HEK293T (cell line): ENCODE data around the gene STX4.

ENCODE experiments used
- CTCF ChIA-PET: fragments of 350-600 bp; formaldehyde crosslinking; extraction: SDS; loops from one replicate; lab custom pipeline; 2021; ENCODE audit warnings: antibody characterized with exemption, inconsistent platforms; lab: Yijun Ruan, JAX
- POLR2A ChIA-PET: fragments of 350-600 bp; formaldehyde crosslinking; extraction: SDS; loops from one replicate; lab custom pipeline; 2020; ENCODE audit warnings: antibody characterized with exemption, inconsistent platforms; lab: Yijun Ruan, JAX
- DNase-seq: peaks from one replicate; pipeline ENCODE4 v3.0.0; 2012; ENCODE audit warnings: mixed read lengths; ENCODE audit errors: extremely low spot score
- ARNT ChIP-seq: fragments of 450-650 bp; IDR thresholded peaks from 2 replicates; pipeline ENCODE4 v1.6.1; 2017; ENCODE audit warnings: mild to moderate bottlenecking
- BHLHE40 ChIP-seq: fragments of 450-650 bp; IDR thresholded peaks from 2 replicates; pipeline ENCODE4 v1.6.1; 2016; ENCODE audit warnings: mild to moderate bottlenecking, moderate library complexity, borderline replicate concordance
- CTBP1 ChIP-seq: fragments of 450-650 bp; IDR thresholded peaks from 2 replicates; pipeline ENCODE4 v1.6.1; 2016; ENCODE audit warnings: borderline replicate concordance
- ELF4 ChIP-seq: fragments of 450-650 bp; IDR thresholded peaks from 2 replicates; pipeline ENCODE4 v1.6.1; 2017; ENCODE audit warnings: antibody characterized with exemption
- FOXA1 ChIP-seq: fragments of 450-650 bp; IDR thresholded peaks from 2 replicates; pipeline ENCODE4 v1.6.1; 2016; ENCODE audit warnings: mild to moderate bottlenecking
- FOXK2 ChIP-seq: fragments of 450-650 bp; IDR thresholded peaks from 2 replicates; pipeline ENCODE4 v1.6.1; 2016; ENCODE audit warnings: mild to moderate bottlenecking
- FOXM1 ChIP-seq: fragments of 450-650 bp; IDR thresholded peaks from 2 replicates; pipeline ENCODE4 v1.6.1; 2017; ENCODE audit warnings: mild to moderate bottlenecking, borderline replicate concordance
- HDGF ChIP-seq: fragments of 450-650 bp; IDR thresholded peaks from 2 replicates; pipeline ENCODE4 v1.6.1; 2017; ENCODE audit warnings: antibody characterized with exemption, borderline replicate concordance
- L3MBTL2 ChIP-seq: fragments of 450-650 bp; conservative IDR thresholded peaks from 2 replicates; pipeline ENCODE4 v1.6.1; 2016; ENCODE audit warnings: mild to moderate bottlenecking
- LEF1 ChIP-seq: fragments of 450-650 bp; IDR thresholded peaks from 2 replicates; pipeline ENCODE4 v1.6.1; 2017; ENCODE audit warnings: mild to moderate bottlenecking, borderline replicate concordance
- NFRKB ChIP-seq: fragments of 450-650 bp; IDR thresholded peaks from 2 replicates; pipeline ENCODE4 v1.6.1; 2016; ENCODE audit warnings: mild to moderate bottlenecking, moderate library complexity
- SP1 ChIP-seq: fragments of 450-650 bp; IDR thresholded peaks from 2 replicates; pipeline ENCODE4 v1.6.1; 2017
- SUZ12 ChIP-seq: fragments of 450-650 bp; IDR thresholded peaks from 2 replicates; pipeline ENCODE4 v1.6.1; 2016; ENCODE audit warnings: mild to moderate bottlenecking
- TARDBP ChIP-seq: fragments of 450-650 bp; IDR thresholded peaks from 2 replicates; pipeline ENCODE4 v1.6.1; 2016
- ZNF384 ChIP-seq: fragments of 450-650 bp; IDR thresholded peaks from 2 replicates; pipeline ENCODE4 v1.6.1; 2016
- TF ChIP-seq, protein P1 (sequence below): fragments of 450-650 bp; IDR thresholded peaks from 2 replicates; pipeline ENCODE4 v1.6.1; 2016

STX4 gene

DNA sequence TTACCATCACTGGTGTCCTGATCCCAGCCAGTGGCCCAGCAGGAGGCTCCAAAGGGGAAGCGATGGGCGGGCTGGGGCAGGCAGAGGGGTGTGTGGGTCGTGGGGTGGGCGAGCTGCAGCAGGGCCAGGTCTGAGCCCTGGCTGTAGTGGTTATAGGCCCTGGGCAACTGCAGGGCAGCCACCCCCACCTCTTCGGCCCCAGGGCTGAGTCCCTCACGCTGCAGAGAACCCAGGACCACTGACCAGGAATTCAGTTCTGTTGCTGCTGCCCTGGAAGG lies 53.2 kb downstream of the STX4 start:
- CTCF ChIA-PET, result no interaction called here
- no peak for TF ChIP-seq HDGF
- TF ChIP-seq L3MBTL2, result no peak
- no peak for TF ChIP-seq SP1
- TF ChIP-seq, protein P1, sequence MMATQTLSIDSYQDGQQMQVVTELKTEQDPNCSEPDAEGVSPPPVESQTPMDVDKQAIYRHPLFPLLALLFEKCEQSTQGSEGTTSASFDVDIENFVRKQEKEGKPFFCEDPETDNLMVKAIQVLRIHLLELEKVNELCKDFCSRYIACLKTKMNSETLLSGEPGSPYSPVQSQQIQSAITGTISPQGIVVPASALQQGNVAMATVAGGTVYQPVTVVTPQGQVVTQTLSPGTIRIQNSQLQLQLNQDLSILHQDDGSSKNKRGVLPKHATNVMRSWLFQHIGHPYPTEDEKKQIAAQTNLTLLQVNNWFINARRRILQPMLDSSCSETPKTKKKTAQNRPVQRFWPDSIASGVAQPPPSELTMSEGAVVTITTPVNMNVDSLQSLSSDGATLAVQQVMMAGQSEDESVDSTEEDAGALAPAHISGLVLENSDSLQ, result no peak
- no peak for TF ChIP-seq ZNF384
- POLR2A ChIA-PET, result interaction anchor here (1.1 to 3.2 kb wide), 2 partner anchors 9 to 12 kb away, joined by 4 to 23 read pairs; partner anchors contain the start of genes ZNF646 and ZNF668
- no peak for DNase-seq

GRCh38 chr16:31087481-31087880 lies 54.1 kb downstream of the STX4 start:
- POLR2A ChIA-PET, result no interaction called here

DNA sequence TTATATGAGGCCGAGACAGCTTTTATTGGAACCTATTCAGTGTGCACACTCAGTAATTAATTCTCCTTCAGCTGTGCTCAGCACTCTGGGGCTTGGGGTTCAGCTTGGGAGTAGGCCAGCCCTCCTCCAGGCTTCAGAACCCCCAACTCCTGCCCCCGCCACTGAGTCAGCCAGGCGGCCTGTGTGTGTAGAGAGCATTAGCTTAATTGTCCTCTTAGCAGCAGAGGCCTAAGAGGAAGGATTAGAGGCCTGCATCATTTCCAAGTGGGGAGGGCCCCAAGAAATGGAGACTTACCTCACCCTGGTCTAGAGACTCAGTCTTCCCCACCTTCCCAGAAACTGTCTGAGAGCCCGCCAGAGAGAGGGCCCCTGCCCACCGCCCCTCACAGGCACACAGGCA lies 54.6 kb downstream of the STX4 start:
- no peak for DNase-seq
- CTCF ChIA-PET, result no interaction called here
- no peak for TF ChIP-seq ELF4
- no peak for TF ChIP-seq BHLHE40
- TF ChIP-seq, protein P1, result no peak
- TF ChIP-seq FOXA1, result no peak
- no peak for TF ChIP-seq SP1
- no peak for TF ChIP-seq HDGF
- TF ChIP-seq NFRKB, result no peak
- no peak for TF ChIP-seq LEF1
- TF ChIP-seq L3MBTL2, result no peak
- no peak for TF ChIP-seq CTBP1
- no peak for TF ChIP-seq ARNT
- TF ChIP-seq TARDBP, result no peak
- no peak for TF ChIP-seq FOXK2
- no peak for TF ChIP-seq SUZ12
- no peak for TF ChIP-seq FOXM1
- TF ChIP-seq ZNF384, result no peak
- POLR2A ChIA-PET, result no interaction called here

More at GRCh38 chr16:31087481-31087880, 54.1 kb downstream of the STX4 start:
- TF ChIP-seq FOXM1 (no peak), BHLHE40 (no peak), SUZ12 (no peak), ARNT (no peak), HDGF (no peak), FOXK2 (no peak), L3MBTL2 (no peak), ELF4 (no peak), FOXA1 (no peak), NFRKB (no peak), SP1 (no peak), ZNF384 (no peak), LEF1 (no peak)
- TF ChIP-seq, protein P1, result no peak
- CTCF ChIA-PET, result no interaction called here
- DNase-seq, result no peak

GRCh38 chr16:31088459-31089183 lies 55.3 kb downstream of the STX4 start, which contains the start of gene PRSS53:
Gene PRSS53, minus strand, starts transcription at chr16:31088943. Its CDS starts 134 bp downstream, at chr16:31088809.
- TF ChIP-seq ELF4, result no peak
- TF ChIP-seq CTBP1, result no peak
- no peak for TF ChIP-seq SP1
- no peak for TF ChIP-seq TARDBP
- TF ChIP-seq, protein P1, result no peak
- TF ChIP-seq FOXM1, result no peak
- TF ChIP-seq NFRKB, result no peak
- no peak for TF ChIP-seq BHLHE40
- ChIA-PET CTCF (no interaction called here), POLR2A (interaction anchor here (1.1 to 1.4 kb wide), 2 partner anchors 13 to 15 kb away, joined by 3 read pairs; partner anchors contain the start of genes ZNF646 and ZNF668)
- no peak for DNase-seq

- no peak for DNase-seq
- CTCF ChIA-PET, result interaction anchor here (0.7 kb wide), 1 partner anchor 105 kb away, joined by 3 read pairs; no protein-coding TSS in a partner anchor
- POLR2A ChIA-PET, result interaction anchor here (1.1 to 1.4 kb wide), 2 partner anchors 13 to 15 kb away, joined by 3 read pairs; partner anchors contain the start of genes ZNF646 and ZNF668
- TF ChIP-seq L3MBTL2 (no peak), LEF1 (no peak), SUZ12 (no peak), FOXM1 (no peak), ELF4 (no peak), NFRKB (no peak), FOXA1 (no peak), ARNT (no peak), ZNF384 (no peak)
Observed at GRCh38 chr16:31089199-31089598, 55.8 kb downstream of the STX4 start.
